HG03139 (cell line): Measurements from ENCODE around the gene TSPAN8.
"Not testable (repeated sequence)": the region's sequence is repeated elsewhere in the genome, so short reads cannot be mapped to it uniquely, and the experiment has no call there.

Source experiments
- ATAC-seq: cut with Tn5 transposase; IDR thresholded peaks from one replicate; pipeline ENCODE4 v1.9.1; 2021; ENCODE audit not compliant: unreplicated experiment

Gene TSPAN8

DNA sequence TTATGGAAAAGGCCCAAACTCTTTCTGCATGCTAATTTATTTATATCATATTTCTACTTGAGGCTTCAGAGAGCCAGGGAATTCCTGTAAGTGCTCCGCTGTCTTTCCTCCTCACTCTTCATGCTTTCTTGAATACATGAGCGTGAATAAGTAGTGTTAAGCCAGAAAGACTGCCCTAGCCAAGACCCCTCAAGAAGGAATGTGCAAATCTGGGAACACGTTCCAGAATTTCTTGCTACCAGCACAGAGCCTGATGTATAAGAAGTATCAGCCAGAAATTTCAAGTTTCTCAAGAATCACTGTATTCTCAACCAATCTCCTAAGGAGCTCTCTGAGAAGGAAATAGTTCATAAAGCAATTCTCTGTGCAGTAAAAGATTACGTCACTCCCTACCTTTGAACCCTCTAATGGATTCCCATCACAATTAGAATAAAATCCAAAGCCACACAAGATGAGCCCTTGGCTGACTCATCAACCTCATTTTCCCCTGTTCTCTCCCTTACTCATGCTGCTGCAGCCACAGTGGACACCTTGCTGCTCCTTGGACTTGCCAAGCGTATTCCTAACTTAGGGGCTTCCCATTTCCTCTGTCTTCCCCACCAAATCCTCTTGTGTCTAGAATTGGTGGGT lies 6.9 kb upstream of the TSPAN8 start:
- no peak for ATAC-seq

GRCh38 chr12:71164166-71164565 lies 6.4 kb upstream of the TSPAN8 start:
- no peak for ATAC-seq

DNA sequence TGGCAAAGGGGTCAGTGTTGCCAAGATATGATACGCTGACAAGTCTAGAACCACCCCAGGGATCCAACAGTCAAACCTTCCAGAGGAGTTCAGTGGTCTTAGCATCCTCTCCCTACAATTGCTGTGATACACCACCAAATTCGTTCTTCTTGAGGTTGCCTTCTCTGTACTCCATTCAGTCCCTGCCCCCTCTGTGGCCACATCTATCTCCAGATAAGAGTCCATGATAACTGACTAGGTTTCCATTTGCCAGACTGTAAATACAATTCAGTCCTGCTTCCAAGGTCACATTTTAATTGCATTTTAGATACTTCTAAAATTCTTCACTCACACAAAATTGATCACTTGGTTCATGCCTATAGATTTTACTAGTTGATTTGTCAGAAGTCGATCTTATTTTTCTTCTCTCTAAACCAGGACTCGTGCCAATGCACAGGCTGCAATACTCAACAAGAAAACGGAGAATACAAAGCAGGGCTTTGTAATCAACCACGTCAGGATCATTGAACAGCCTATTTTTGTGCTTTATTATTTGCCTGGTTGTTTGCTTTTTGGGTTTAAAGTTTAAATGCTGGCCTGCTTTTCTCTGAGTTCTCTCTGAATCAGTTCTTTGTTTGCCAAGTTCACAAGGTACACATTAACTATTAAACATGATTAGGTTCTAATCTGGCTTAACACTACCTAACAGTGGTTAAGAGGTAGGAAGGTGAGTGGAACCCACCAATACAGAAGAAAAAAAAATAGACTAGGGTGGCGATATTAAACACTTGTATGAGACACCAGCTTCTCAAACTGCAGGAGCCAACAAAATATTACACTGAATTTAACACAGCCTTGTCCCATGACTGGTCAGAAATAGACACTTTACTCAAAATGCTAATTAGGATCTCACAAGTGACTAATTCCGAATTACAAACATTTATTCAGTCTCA lies 5.3 kb upstream of the TSPAN8 start:
- ATAC-seq: no peak

- no peak for ATAC-seq
Measured at GRCh38 chr12:71161591-71161990, 3.8 kb upstream of the TSPAN8 start.

GRCh38 chr12:71160585-71160984 lies 2.8 kb upstream of the TSPAN8 start:
- no peak for ATAC-seq

- no peak for ATAC-seq
Measured at GRCh38 chr12:71159878-71160277, 2.1 kb upstream of the TSPAN8 start.

- ATAC-seq: no peak
Measured at GRCh38 chr12:71159264-71159663, 1.5 kb upstream of the TSPAN8 start.

GRCh38 chr12:71158361-71158882 lies 623 bp upstream of the TSPAN8 start:
- ATAC-seq: no peak

GRCh38 chr12:71155225-71155624 lies 2.6 kb downstream of the TSPAN8 start:
- no peak for ATAC-seq

GRCh38 chr12:71152851-71153250 lies 4.9 kb downstream of the TSPAN8 start:
- ATAC-seq: no peak

- not testable (repeated sequence) for ATAC-seq
Measured at GRCh38 chr12:71150041-71150440, 7.8 kb downstream of the TSPAN8 start.

DNA sequence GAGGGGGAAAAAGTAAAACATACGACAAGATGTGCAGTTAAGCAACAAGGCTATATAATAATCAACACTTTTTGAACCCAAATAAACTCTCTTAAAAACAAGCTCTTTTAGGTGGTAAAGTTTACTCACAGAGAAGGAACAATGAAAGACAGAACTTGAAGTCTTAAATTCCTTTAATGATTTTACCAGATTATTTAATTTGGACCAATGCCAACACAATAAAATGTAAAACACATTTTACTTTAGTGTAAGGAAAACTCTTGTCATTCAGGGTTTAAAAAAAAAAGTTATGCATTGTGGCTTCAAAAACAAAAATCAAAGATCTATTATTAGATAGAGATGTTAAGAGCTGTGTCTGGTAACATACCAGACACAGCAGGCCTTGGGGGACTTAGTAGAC lies 13.1 kb downstream of the TSPAN8 start:
- no peak for ATAC-seq

GRCh38 chr12:71142956-71143355 lies 14.8 kb downstream of the TSPAN8 start:
- no peak for ATAC-seq

GRCh38 chr12:71142016-71142415 lies 15.8 kb downstream of the TSPAN8 start:
- ATAC-seq: no peak

DNA sequence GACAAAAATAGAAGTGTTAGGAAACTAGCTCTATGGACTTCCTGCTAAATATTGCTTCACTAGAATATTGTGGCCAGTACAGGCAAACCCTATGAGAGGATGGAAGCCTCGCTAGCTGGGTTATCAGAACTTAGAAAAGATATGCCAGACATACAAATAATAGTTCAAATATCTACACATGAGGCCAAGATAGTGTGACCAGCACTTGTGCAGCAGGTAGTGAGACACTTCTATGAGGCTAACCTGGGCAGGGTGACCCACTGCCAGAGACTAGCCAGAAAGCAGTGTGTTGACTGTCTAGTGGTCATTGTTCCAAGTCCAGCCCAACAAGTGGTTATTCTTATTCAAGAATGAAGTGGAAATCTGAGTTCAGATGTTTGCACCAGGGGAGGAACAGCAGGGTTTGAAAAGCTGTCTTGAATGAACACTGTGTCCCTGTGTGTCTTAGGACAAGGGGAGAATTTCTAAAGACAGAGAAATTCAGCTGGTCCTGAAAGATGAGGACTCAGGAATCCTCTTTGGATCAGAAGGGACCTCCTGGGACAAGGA lies 16.3 kb downstream of the TSPAN8 start:
- no peak for ATAC-seq

- ATAC-seq: no peak
Measured at GRCh38 chr12:71139153-71139735, 18.6 kb downstream of the TSPAN8 start.

DNA sequence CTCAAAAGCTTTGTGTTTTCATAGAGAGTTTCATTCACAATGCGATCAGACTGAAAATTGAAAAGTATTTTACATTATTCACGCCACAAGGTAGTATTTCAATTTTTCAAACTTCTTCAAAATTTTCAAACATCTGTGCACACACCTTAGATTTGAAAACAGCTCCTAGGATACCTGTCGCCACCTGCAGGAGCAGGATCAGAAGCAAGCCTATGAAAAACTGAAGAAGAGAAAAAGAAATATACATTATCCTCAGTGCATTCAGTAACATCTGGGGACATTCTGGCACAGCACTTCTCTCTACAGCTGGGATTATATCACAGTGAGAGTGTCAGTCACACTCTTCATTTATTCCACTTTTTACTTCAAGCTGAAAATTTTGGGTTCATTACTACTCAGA lies 19.8 kb downstream of the TSPAN8 start:
- no peak for ATAC-seq

DNA sequence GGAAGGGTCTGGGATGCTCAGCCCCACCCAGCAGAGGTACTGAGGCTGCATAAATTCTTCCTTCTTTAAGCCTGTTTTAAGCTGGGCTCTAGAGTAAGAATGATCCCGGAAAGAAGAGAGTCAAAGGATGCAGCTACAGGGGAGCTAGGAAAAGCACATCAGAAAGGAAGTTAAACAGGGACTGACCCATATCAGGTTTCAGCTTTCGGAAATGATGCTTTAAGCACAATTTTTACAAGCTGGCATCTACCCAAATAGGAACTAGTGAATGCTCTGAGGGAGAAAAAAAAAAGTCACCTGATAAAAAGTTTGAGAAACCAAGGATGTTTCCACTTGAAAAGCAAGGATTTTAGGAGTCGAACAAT lies 22.0 kb downstream of the TSPAN8 start:
- ATAC-seq: no peak

DNA sequence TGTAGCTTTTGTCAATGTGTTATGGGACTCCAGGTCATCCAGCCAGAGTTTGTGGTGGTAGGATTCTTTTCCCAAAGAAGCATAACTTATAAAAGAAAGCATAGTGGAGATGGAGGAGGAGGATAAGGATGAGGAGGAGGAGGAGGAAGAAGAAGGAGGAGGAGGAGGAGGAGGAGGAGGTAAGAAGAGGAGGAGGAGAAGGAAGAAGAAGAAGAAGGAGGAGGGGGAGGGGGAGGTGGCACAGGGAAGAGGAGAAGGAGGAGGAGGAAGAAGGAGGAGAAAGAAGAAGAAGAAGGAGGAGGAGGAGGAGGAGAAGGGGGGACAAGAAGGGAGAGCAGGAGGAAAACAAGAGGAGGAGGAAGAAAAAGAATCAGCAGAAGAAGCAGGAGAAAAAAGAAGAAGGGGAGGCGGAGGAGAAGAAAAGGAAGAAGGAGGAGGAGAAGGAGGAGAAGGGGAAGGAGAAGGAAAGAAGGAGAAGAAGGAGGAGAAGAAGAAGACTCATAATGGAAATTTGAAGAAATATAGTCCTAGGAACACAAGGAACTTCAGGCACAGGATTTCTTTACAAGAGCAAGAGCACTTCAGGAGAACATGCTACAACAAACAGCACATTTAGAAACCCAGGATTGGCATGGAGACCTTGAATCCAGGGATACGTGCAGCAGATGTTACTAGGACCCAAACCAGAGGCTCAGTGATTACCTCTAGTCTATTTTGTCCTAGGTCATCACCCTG lies 22.6 kb downstream of the TSPAN8 start:
- ATAC-seq: no peak

DNA sequence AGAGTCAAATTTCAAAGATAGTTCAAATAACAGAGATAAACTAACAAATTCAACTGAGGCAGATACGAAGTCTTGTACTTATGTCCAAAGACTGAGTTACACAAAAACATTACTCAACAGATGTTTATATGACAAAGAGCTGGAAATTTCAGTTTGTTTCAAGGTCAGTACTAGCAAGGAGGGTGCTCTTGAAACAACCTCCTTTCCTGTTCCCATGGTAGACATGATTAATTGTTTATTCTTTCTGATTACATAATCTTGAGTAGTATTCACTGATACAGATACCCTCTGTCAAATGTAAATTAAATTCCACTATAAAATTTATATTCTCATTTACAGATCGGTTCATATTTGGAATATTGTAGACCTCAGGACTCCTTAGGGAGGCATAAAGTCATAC lies 23.4 kb downstream of the TSPAN8 start:
- ATAC-seq: no peak

- ATAC-seq: no peak
Measured at GRCh38 chr12:71130521-71131069, 27.2 kb downstream of the TSPAN8 start.
